Subcutaneous abdominal adipose tissue (tissue), 5 donors: Measurements from ENCODE around the gene ARMC6.
"Not testable (repeated sequence)": the region's sequence is repeated elsewhere in the genome, so short reads cannot be mapped to it uniquely, and the experiment has no call there.

Experiments used
- H3K27ac ChIP-seq: one replicate; pipeline ENCODE4 v1.7.0; 2013; ENCODE audit warnings: low read depth, mild to moderate bottlenecking, inconsistent platforms, low read length, moderate library complexity
- H3K27me3 ChIP-seq, 5 donors: one replicate each; pipeline ENCODE4 v1.7.0; 2013; ENCODE audit warnings: low read length in 5 of 5, inconsistent platforms in 1 of 5; ENCODE audit not compliant: control insufficient read depth in 5 of 5, insufficient read depth in 4 of 5
- H3K36me3 ChIP-seq, 5 donors: one replicate each; pipeline ENCODE4 v1.7.0; 2013; ENCODE audit warnings: low read length in 5 of 5; ENCODE audit not compliant: control insufficient read depth in 5 of 5, insufficient read depth in 5 of 5
- H3K4me1 ChIP-seq, 5 donors: one replicate each; pipeline ENCODE4 v1.7.0; 2013; ENCODE audit warnings: low read length in 5 of 5, mild to moderate bottlenecking in 3 of 5, moderate library complexity in 1 of 5; ENCODE audit not compliant: control insufficient read depth in 5 of 5, insufficient read depth in 5 of 5
- H3K4me3 ChIP-seq, 5 donors: one replicate each; pipeline ENCODE4 v1.7.0; 2013; ENCODE audit warnings: low read length in 5 of 5, low read depth in 1 of 5
- H3K9ac ChIP-seq, 5 donors: one replicate each; pipeline ENCODE4 v1.7.0; 2013; ENCODE audit warnings: low read length in 5 of 5, mild to moderate bottlenecking in 4 of 5, moderate library complexity in 3 of 5
- H3K9me3 ChIP-seq, 5 donors: one replicate each; pipeline ENCODE4 v1.7.0; 2013; ENCODE audit warnings: low read length in 5 of 5; ENCODE audit not compliant: control insufficient read depth in 5 of 5
- donor health status: healthy.
- donor health status: healthy.
- donor health status: healthy.
- donor health status: healthy.
- donor health status: healthy.

The ARMC6 gene

DNA sequence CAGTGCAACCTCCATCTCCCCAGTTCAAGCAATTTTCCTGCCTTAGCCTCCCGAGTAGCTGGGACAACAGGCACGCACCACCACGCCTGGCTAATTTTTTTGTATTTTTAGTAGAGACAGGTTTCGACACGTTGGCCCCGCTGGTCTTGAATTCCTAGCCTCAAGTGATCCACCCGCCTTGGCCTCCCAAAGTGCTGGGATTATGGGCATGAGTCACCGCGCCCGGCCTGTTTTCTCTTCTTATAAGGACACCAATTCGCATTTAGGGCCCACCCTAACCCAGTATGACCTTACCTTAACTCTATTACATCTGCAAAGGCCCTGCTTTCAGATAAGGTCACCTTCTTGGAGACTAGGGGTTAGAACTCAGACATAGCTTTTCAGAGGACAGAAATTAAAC lies 69.8 kb downstream of the ARMC6 start:
- Histone ChIP-seq H3K9ac (no peak overlapping the region), H3K27me3 (no peaks in the 10 kb centered on the region), H3K4me3 (no peak overlapping the region), H3K36me3 (peaks cover 0 to 23% (median 18%) of the 10 kb centered on the region in 5 donors), H3K27ac (no peak overlapping the region), H3K4me1 (peaks cover 0 to 24% (median 19%) of the 10 kb centered on the region in 5 donors), H3K9me3 (no peaks in the 10 kb centered on the region)

- Histone ChIP-seq H3K9ac (peak overlapping the region in 1 of 5 donors; percentile 16), H3K4me3 (peak overlapping the region; percentile 50 to 70 (median 59)), H3K4me1 (peaks cover 0 to 20% (median 11%) of the 10 kb centered on the region in 5 donors), H3K27me3 (no peaks in the 10 kb centered on the region), H3K36me3 (peaks cover 0 to 22% (median 14%) of the 10 kb centered on the region in 5 donors), H3K9me3 (no peaks in the 10 kb centered on the region), H3K27ac (no peak overlapping the region)
Observed at GRCh38 chr19:19105365-19106055, 72.1 kb downstream of the ARMC6 start.

- H3K27ac ChIP-seq = no peak overlapping the region
Observed at GRCh38 chr19:19106056-19106551, 72.7 kb downstream of the ARMC6 start.

DNA sequence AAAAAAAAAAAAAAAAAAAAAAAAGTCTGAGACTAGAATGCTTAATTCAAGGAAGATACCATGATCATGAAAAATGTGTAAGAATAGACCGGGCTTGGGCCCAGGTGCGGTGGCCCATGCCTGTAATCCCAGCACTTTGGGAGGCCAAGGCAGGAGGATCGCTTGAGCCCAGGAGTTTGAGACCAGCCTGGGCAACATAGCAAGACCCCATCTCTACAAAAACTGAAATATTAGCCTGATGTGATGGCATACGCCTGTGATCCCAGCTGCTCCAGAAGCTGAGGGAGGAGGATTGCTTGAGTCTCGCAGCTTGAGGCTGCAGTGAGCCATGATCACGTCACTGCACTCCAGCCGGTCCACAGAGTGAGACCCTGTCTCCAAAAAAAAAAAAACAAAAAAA lies 73.5 kb downstream of the ARMC6 start:
- H3K36me3 ChIP-seq, H3K9ac ChIP-seq, H3K27me3 ChIP-seq, H3K9me3 ChIP-seq, H3K27ac ChIP-seq, H3K4me3 ChIP-seq: not testable (repeated sequence)
- peaks cover 0 to 32% (median 25%) of the 10 kb centered on the region in 5 donors for H3K4me1 ChIP-seq

More at GRCh38 chr19:19106056-19106551, 72.7 kb downstream of the ARMC6 start:
- peak overlapping the region; percentile 44 to 70 (median 59) for H3K4me3 ChIP-seq
- H3K36me3 ChIP-seq = peaks cover 0 to 16% (median 9%) of the 10 kb centered on the region in 5 donors
- no peaks in the 10 kb centered on the region for H3K27me3 ChIP-seq
- peak overlapping the region in 2 of 5 donors; percentile 16 to 45 for H3K9ac ChIP-seq
- H3K9me3 ChIP-seq = no peaks in the 10 kb centered on the region
- peaks cover 0 to 26% (median 17%) of the 10 kb centered on the region in 5 donors for H3K4me1 ChIP-seq

DNA sequence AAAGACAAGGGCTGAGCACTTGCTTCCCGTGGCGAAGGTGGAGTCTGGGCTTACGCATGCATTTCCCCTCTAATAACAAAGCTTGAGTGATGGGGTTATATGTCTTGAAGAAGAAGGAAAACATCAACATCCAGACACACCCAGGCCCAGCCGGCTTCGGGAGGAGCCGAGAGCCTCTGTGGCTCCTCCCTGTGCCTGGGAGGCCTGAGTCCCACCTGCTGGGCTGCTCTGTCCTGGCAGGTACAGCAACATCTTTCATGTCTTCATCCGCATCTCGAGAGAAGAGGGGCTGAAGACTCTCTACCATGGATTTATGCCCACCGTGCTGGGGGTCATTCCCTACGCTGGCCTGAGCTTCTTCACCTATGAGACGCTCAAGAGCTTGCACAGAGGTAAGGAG lies 74.3 kb downstream of the ARMC6 start:
- peaks cover 0 to 9% (median 6%) of the 10 kb centered on the region in 5 donors for H3K36me3 ChIP-seq
- no peak overlapping the region for H3K9ac ChIP-seq
- H3K4me3 ChIP-seq = no peak overlapping the region
- H3K27me3 ChIP-seq = no peaks in the 10 kb centered on the region
- H3K27ac ChIP-seq = no peak overlapping the region
- H3K4me1 ChIP-seq = peaks cover 0 to 32% (median 25%) of the 10 kb centered on the region in 5 donors
- H3K9me3 ChIP-seq = no peaks in the 10 kb centered on the region
